ENCODE data around the gene MYT1.

DNA sequence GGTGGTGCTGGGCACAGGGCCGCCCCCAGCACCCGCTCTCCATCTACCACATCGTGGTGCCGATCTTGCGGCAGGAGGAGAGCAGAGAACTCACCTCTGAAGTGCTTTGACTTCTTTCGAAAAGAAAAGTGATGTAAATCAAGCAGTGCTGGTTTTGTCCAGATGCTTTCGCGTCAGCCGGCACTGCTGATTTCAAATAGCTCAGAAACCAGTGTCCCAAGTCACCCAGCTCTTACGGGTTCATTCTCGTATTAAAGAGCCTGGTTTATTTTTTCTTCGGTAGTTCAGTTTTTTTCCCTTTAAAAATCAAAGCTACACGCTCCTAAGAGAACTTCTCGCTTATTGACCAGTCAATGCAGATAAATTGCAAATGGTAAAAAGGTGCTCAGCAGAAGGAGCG, 32.1 kb downstream of the MYT1 start:
- no peak for TF ChIP-seq CTCF (conservative IDR thresholded peaks at IDR 0.05 in 1 of 2, IDR thresholded peaks at IDR 0.05 in 1 of 2; ENCODE audit: low read depth in 1 of 2, low read length in 2 of 2)
- no peak for TF ChIP-seq EZH2 (IDR thresholded peaks at IDR 0.05; ENCODE audit: low read length, missing control alignments)
